SK-N-SH treated with all-trans-retinoic acid at 6 μM for 48 hours (cell line): ENCODE measurements around the gene KRT14.

Experiments used
- ESRRG ChIP-seq: fragments of 250-450 bp; sonication (Bioruptor Pico); IDR thresholded peaks from 2 replicates; pipeline ENCODE4 v1.6.1; 2021; ENCODE audit warnings: mild to moderate bottlenecking
- PATZ1 ChIP-seq: fragments of 250-450 bp; sonication (Bioruptor Pico); IDR thresholded peaks from 2 replicates; pipeline ENCODE4 v1.8.0; 2020; ENCODE audit warnings: mild to moderate bottlenecking, moderate library complexity, borderline replicate concordance
- ZNF70 ChIP-seq: fragments of 450-650 bp; formaldehyde crosslinking; IDR thresholded peaks from 2 replicates; pipeline ENCODE4 v1.5.0; 2020; ENCODE audit warnings: mild to moderate bottlenecking, moderate library complexity

- TF ChIP-seq PATZ1 (CRISPR knock-in tag) (no peak), ESRRG (CRISPR knock-in tag) (no peak), ZNF70 (CRISPR knock-in tag) (no peak)
Measured at GRCh38 chr17:41547378-41547841, 39.3 kb downstream of the KRT14 start.
